GM18870 (cell line): ENCODE results near the gene MPEG1.

ENCODE experiments used
- ATAC-seq: cut with Tn5 transposase; IDR thresholded peaks from one replicate; pipeline ENCODE4 v1.9.1; 2021; ENCODE audit warnings: moderate library complexity; ENCODE audit not compliant: unreplicated experiment

MPEG1 gene

GRCh38 chr11:59172345-59173079, 40.2 kb downstream of the MPEG1 start:
- peak; percentile 29 for ATAC-seq

GRCh38 chr11:59171508-59172322, 41.0 kb downstream of the MPEG1 start, which contains the start of gene DTX4:
Gene DTX4, plus strand, starts transcription at chr11:59172132. Its CDS starts 464 bp downstream, at chr11:59172596.
- peak; percentile 72 for ATAC-seq

GRCh38 chr11:59164028-59164427, 48.7 kb downstream of the MPEG1 start:
- ATAC-seq, result no peak
